A549 (cell line): Measurements from ENCODE around the gene RPS27A.

Experiments used
- CBX2 ChIP-seq: fragments of 200-600 bp; sonication (generic); IDR thresholded peaks from 2 replicates; pipeline ENCODE4 v1.6.1; 2016; ENCODE audit warnings: low read depth, mild to moderate bottlenecking, borderline replicate concordance
- CTCF ChIP-seq: fragments of >200 bp; sonication (Bioruptor Twin); formaldehyde crosslinking; IDR thresholded peaks from 3 replicates; pipeline ENCODE4 v1.5.1; 2016
- E2F6 ChIP-seq: IDR thresholded peaks from 2 replicates; pipeline ENCODE4 v1.6.1; 2012; ENCODE audit warnings: low read depth, borderline replicate concordance
- EP300 ChIP-seq, 2 experiments: fragments of >200 bp; sonication (Bioruptor Twin); formaldehyde crosslinking; IDR thresholded peaks; 2 replicates in 1 of 2; 3 replicates in 1 of 2; pipeline ENCODE4 v1.6.1; 2016 to 2017
- JUN ChIP-seq, 2 experiments: fragments of >200 bp; sonication (Bioruptor Twin); formaldehyde crosslinking; IDR thresholded peaks; 2 replicates in 1 of 2; 3 replicates in 1 of 2; pipeline ENCODE4 v1.6.1; 2016 to 2017
- JUNB ChIP-seq: fragments of >200 bp; sonication (Bioruptor Twin); formaldehyde crosslinking; IDR thresholded peaks from 2 replicates; pipeline ENCODE4 v1.6.1; 2016
- KDM1A ChIP-seq: fragments of 200-600 bp; sonication (generic); IDR thresholded peaks from 2 replicates; pipeline ENCODE4 v1.6.1; 2016; ENCODE audit warnings: low read depth, mild to moderate bottlenecking
- KDM5A ChIP-seq: fragments of 200-600 bp; sonication (generic); IDR thresholded peaks from 2 replicates; pipeline ENCODE4 v1.6.1; 2016; ENCODE audit warnings: antibody characterized with exemption, mild to moderate bottlenecking
- MAZ ChIP-seq: fragments of 150-350 bp; IDR thresholded peaks from 2 replicates; pipeline ENCODE4 v1.6.1; 2014; ENCODE audit warnings: antibody characterized with exemption, low read depth, low read length, borderline replicate concordance
- PHF8 ChIP-seq: fragments of 200-600 bp; sonication (generic); IDR thresholded peaks from 2 replicates; pipeline ENCODE4 v1.6.1; 2016; ENCODE audit warnings: low read depth, mild to moderate bottlenecking, antibody characterized with exemption, moderate library complexity, borderline replicate concordance
- POLR2A ChIP-seq: IDR thresholded peaks from 2 replicates; pipeline ENCODE4 v1.6.1; 2012; ENCODE audit warnings: mild to moderate bottlenecking, low read length
- RAD21 ChIP-seq, 2 experiments: fragments of >200 bp in 1 of 2; sonication (Bioruptor Twin) in 1 of 2; formaldehyde crosslinking in 1 of 2; IDR thresholded peaks in 1 of 2; conservative IDR thresholded peaks in 1 of 2; 2 replicates in 1 of 2; 3 replicates in 1 of 2; pipeline ENCODE4 v1.6.1; 2012 to 2018; ENCODE audit warnings: inconsistent platforms in 1 of 2
- REST ChIP-seq: fragments of 200-600 bp; sonication (generic); IDR thresholded peaks from 2 replicates; pipeline ENCODE4 v1.6.1; 2016; ENCODE audit warnings: antibody characterized with exemption, mild to moderate bottlenecking, moderate library complexity
- USF2 ChIP-seq: fragments of 450-650 bp; IDR thresholded peaks from 2 replicates; pipeline ENCODE4 v1.6.1; 2014; ENCODE audit warnings: antibody characterized with exemption

DNA sequence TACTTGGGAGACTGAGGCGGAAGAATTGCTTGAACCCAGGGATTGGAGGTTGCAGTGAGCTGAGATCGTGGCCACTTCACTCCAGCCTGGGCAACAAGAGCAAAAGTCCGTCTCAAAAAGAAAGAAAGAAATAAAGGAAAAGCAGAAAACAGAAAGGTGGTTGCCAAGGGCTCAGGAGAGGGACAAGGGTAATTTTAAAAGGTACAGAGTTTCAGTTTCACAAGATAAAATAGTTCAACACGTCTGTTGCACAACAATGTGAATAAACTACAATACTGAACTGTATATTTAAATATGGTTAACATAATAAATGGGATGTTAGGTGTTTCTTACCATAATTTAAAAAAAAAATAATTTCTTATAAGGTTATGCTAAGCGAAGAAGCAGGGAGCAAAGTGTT is 12.9 kb downstream of the RPS27A start:
- TF ChIP-seq POLR2A, result no peak
- no peak for TF ChIP-seq PHF8
- TF ChIP-seq CTCF, result no peak
- TF ChIP-seq KDM5A, result no peak
- no peak for TF ChIP-seq MAZ
- TF ChIP-seq REST, result no peak
- TF ChIP-seq USF2, result no peak
- TF ChIP-seq EP300 (IDR thresholded peaks at IDR 0.05), result no peak
- TF ChIP-seq RAD21 (conservative IDR thresholded peaks at IDR 0.05 in 1 of 2, IDR thresholded peaks at IDR 0.05 in 1 of 2), result no peak
- TF ChIP-seq E2F6, result no peak
- TF ChIP-seq KDM1A, result no peak
- no peak for TF ChIP-seq CBX2
- no peak for TF ChIP-seq JUNB
- no peak for TF ChIP-seq JUN (IDR thresholded peaks at IDR 0.05)
